CD4-positive, alpha-beta T cell treated with Interleukin-17A for 4 hours (primary cell): ENCODE results near the gene EMSY.
"Not testable (repeated sequence)": the region's sequence is repeated elsewhere in the genome, so short reads cannot be mapped to it uniquely, and the experiment has no call there.

Experiments used
- DNase-seq: peaks from one replicate; pipeline ENCODE4 v3.0.0-alpha.2; 2020; ENCODE audit warnings: mixed read lengths

Gene EMSY

GRCh38 chr11:76572181-76572875 lies 127.5 kb downstream of the EMSY start:
- DNase-seq, result not testable (repeated sequence)

GRCh38 chr11:76574406-76574805 lies 129.6 kb downstream of the EMSY start:
- no peak for DNase-seq

DNA sequence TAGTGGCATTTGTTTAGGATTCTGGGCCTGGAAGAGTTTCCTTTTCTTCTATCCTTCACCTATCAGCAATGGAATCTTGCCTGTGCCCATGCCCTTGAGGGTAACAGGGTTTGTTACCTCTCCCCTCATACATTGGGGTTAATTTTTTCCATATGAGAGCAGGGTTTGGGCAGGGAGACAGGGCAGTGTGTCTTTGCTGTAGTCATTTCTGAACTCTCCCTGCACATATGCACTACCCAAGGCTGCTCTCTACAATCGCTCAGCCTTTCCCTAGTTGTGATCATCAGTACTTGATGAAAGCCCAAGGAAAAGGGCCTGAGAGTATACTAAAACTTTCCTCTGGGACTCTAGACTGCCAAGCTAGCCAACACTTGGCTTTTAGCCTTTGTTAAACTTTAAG lies 130.1 kb downstream of the EMSY start:
- no peak for DNase-seq

- no peak for DNase-seq
These were observed 132.6 kb downstream of the EMSY start for GRCh38 chr11:76577226-76577920.

DNA sequence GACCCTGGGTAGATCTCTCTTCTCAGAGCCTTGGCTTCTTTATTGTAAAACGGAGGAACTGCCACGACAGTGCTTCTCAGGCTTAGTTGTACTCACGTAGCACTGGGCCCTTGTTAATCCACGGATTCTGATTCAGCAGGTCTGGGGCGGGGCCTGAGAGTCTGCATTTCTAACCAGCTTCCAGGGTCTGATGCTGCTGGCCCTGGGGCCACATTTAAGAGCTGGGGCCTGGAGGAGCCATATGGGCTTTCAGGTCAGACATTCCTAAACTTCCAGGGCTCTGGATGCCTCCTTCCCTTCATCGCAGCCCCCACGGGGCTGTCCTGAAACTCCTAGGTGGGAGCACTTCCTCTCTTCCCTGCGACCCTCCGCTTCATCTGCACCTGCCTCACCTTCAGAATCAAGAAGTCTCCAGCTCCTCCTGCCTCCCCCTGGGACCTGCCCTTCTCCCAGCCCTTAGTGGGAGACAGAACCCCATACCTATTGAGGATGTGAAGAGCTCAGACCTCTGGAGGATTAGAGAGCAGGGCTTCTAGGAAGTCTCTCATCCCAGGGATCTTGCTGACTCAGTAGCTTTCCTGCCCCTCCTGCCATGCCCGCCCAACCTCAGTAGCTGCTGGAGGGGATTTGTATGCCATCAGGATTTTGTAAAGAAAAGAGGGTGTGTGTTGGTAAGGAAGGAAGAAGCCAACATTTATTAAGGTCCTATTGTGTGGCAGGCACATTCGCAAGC lies 133.3 kb downstream of the EMSY start:
- no peak for DNase-seq

- DNase-seq, result no peak
These were observed 133.8 kb downstream of the EMSY start for GRCh38 chr11:76578654-76579055.

- DNase-seq, result no peak
These were observed 134.4 kb downstream of the EMSY start for GRCh38 chr11:76579056-76579751.

GRCh38 chr11:76579752-76580151 lies 134.9 kb downstream of the EMSY start:
- no peak for DNase-seq

DNA sequence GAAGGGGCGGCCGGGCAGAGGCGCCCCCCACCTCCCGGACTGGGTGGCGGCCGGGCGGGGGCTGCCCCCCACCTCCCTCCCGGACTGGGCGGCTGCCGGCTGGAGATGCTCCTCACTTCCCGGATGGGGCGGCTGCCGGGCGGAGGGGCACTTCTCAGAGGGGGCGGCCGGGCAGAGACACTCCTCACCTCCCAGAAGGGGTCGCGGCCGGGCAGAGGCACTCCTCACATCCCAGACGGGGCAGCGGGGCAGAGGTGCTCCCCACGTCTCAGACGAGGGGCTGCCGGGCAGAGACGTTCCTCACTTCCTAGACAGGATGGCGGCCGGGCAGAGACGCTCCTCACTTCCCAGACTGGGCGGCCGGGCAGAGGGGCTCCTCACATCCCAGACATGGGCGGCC lies 137.7 kb downstream of the EMSY start:
- DNase-seq, result not testable (repeated sequence)

- no peak for DNase-seq
These were observed 143.1 kb downstream of the EMSY start for GRCh38 chr11:76587820-76588454.

DNA sequence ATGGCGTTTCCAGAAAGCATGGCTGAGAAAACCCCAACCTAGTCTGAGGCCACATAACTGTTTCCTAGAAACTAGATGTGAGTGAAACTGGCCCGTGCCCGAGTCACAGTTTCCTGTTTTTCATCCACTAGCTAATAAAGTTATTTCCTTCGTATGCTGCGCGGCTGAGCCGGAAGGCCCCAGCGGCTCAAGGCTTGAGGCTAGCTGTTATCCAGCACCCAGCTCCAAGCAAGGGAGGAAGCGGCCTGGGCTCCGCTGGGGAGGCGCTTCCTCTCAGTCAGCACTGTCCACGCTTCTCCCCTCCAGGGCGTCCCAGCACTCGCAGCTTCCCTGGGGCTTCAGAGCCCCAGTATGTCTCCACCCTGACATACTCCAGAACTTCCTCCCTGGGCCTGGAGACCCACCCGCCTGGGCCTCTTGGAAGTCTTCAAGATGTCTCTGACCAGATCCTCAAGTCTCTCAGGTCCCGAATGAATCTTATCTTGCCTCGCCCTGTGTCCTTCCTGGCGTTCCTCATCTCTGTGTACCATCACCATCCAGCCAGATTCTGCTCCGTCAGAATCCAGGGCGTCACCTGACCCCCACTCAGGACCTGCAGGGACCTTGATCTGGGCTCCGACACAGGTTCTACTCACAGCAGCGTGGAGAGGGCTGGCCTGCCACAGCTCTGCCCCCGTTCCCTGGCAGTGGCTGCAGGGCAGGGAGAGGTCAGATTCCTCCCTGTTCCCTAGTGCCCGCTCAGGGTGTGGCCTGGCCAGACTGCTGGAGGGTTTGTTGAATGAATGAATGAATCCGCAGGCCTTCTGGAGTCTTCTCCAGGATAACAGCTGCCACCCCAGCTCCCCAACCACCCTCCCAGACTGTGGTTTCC lies 143.9 kb downstream of the EMSY start:
- peak; percentile 41 for DNase-seq

DNA sequence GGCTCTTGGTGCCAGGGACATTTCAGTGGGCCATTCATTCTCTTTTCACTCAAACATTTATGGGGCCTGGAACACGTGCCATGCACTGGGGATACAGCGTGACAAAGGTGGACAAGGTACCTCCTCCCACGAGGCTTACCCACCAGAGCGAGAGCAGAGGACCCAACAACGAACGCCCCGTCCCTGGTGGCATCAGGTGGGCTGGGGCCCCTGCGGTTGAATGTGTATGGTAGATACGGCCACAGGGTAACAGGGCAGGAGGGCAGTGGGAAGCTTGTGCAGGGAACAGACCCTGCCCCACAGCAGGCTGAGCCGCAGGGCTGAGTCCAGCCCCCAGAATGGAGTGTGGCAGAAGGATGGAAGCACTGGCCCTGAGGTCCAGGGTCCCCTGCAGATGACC lies 144.7 kb downstream of the EMSY start:
- DNase-seq, result no peak

DNA sequence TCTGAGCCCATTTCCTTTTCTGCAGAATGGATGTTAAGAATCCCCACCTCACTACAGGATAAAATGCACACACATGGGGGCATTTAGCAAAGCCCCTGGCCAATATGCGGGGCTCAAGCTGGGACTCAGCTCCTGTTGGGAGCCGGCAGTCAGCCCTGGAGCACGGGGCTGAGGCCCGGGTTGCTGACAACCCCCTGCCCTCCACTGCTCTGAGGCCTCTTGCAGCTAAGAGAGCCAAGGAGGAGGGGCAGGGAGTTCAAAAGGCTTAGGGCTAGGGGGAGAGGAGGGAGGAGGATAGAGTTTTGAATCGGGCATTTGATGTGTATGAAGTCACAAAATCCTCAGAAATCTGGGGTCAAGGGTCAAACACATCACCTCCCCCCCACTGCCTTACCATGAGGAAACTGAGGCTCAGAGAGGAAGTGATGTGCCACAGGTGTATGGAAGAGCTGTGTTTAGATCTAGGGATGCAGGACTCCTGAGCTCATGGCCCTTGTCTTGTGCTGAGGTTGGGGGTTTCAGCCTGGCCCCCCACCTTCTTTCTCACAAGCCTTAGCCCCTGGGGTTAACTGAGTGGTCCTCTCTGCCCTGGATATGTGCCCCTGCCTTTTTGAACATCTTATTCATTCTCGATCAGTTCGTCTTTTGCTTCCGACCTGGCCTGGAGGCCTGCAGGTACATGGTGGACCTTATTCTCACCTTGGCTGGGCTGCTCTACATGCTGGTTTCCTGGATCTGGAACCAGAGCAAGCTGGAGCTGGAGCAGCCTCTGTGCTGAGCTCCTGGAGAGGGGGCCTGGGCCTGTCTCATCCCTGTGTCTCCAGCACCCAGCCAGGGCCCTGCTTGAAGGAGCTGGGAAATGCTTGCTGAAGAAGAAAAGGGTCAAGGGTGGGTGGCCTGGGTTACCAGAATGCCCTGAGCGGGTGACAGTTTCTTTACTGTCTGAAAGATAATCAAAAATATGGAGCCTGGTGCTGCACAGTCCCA lies 145.4 kb downstream of the EMSY start:
- no peak for DNase-seq

GRCh38 chr11:76591416-76591815 lies 146.6 kb downstream of the EMSY start:
- DNase-seq, result no peak

- no peak for DNase-seq
These were observed 147.5 kb downstream of the EMSY start for GRCh38 chr11:76592025-76592914.

DNA sequence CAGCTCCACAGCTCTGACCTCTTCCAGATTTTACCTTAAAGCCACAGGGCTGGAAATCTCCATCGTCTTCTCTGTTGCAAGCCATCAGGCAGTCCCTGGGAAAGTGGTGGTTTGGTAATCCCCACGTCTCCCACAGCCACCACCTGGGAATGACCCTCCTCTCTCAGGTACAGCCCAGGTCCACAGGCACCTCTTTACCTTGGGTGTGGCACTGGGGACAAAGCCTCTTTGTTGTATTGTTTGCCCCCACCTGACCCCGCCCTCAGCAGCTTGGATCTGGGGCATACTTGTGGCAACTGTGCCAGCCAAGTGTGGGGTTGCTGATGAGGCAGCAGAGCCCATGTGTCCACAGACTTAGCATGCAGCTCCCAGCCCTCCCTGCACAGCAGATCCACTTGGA lies 148.1 kb downstream of the EMSY start:
- DNase-seq, result no peak

DNA sequence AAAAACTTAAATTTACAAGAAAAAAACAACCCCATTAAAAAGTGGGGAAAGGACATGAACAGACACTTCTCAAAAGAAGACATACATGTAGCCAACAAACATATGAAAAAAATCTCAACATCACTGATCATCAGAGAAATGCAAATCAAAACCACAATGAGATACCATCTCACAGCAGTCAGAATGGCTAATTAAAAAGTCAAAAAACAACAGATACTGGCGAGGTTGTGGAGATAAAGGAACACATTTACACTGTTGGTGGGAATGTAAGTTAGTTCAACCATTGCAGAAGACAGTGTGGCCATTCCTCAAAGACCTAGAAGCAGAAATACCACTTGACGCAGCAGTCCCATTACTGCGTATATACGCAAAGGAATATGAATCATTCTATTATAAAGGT lies 150.3 kb downstream of the EMSY start:
- not testable (repeated sequence) for DNase-seq

- no peak for DNase-seq
These were observed 151.8 kb downstream of the EMSY start for GRCh38 chr11:76596652-76597051.
